GM06990 (cell line): ENCODE results near the gene SEMA6A.

Experiments
- DNase-seq: peaks from one replicate; pipeline ENCODE4 v3.0.0-alpha.2; 2011; ENCODE audit not compliant: insufficient read length; ENCODE audit errors: extremely low read depth
- H3K27me3 ChIP-seq: replicated peaks from 2 replicates; pipeline ENCODE4 v1.6.0; 2011; ENCODE audit warnings: low read length; ENCODE audit not compliant: control insufficient read depth, insufficient read depth
- H3K36me3 ChIP-seq: 2 replicates; pipeline ENCODE4 v1.5.1; 2011; ENCODE audit warnings: low read length; ENCODE audit not compliant: control insufficient read depth, insufficient read depth
- H3K4me3 ChIP-seq: replicated peaks from 2 replicates; pipeline ENCODE4 v1.5.1; 2011; ENCODE audit warnings: low read depth, mild to moderate bottlenecking, control low read depth, low read length
- CTCF ChIP-seq: IDR thresholded peaks from 2 replicates; pipeline ENCODE4 v1.5.1; 2011; ENCODE audit warnings: low read length, control low read depth, mild to moderate bottlenecking, inconsistent platforms; ENCODE audit not compliant: insufficient read depth, poor library complexity, severe bottlenecking

Gene SEMA6A

GRCh38 chr5:116442931-116443551, 131.6 kb downstream of the SEMA6A start:
- DNase-seq: no peak
- no peaks in the 10 kb centered on the region for H3K27me3 ChIP-seq
- no peak overlapping the region for H3K4me3 ChIP-seq
- no peak for TF ChIP-seq CTCF
- no peaks in the 10 kb centered on the region for H3K36me3 ChIP-seq

- no peak for TF ChIP-seq CTCF
- DNase-seq: no peak
These were observed 132.5 kb downstream of the SEMA6A start for GRCh38 chr5:116442095-116442534.

GRCh38 chr5:116441223-116441622, 133.4 kb downstream of the SEMA6A start:
- DNase-seq: no peak
- H3K36me3 ChIP-seq: no peaks in the 10 kb centered on the region
- no peak overlapping the region for H3K4me3 ChIP-seq
- TF ChIP-seq CTCF: no peak
- H3K27me3 ChIP-seq: no peaks in the 10 kb centered on the region

More at GRCh38 chr5:116442095-116442534, 132.5 kb downstream of the SEMA6A start:
- no peaks in the 10 kb centered on the region for H3K36me3 ChIP-seq
- no peak overlapping the region for H3K4me3 ChIP-seq
- no peaks in the 10 kb centered on the region for H3K27me3 ChIP-seq

GRCh38 chr5:116440457-116441001, 134.1 kb downstream of the SEMA6A start:
- Histone ChIP-seq H3K27me3 (no peaks in the 10 kb centered on the region), H3K36me3 (no peaks in the 10 kb centered on the region), H3K4me3 (no peak overlapping the region)
- DNase-seq: no peak
- no peak for TF ChIP-seq CTCF

GRCh38 chr5:116439905-116440304, 134.7 kb downstream of the SEMA6A start:
- no peak for TF ChIP-seq CTCF
- H3K36me3 ChIP-seq: no peaks in the 10 kb centered on the region
- no peak overlapping the region for H3K4me3 ChIP-seq
- no peak for DNase-seq
- no peaks in the 10 kb centered on the region for H3K27me3 ChIP-seq
